Neuronal stem cell (in vitro differentiated cells): ENCODE results near the gene ACSS2.
A peak's percentile ranks its signal among the peaks of the same experiment; 100 is the strongest.
"Not testable (repeated sequence)": the region's sequence is repeated elsewhere in the genome, so short reads cannot be mapped to it uniquely, and the experiment has no call there.

Experiments used
- DNase-seq: peaks from one replicate; pipeline ENCODE4 v3.0.0-alpha.2; 2013; ENCODE audit warnings: low spot score
- H2AFZ ChIP-seq: one replicate; pipeline ENCODE4 v1.6.1; 2013; ENCODE audit warnings: mild to moderate bottlenecking, low read length, inconsistent platforms
- H2AK5ac ChIP-seq: 2 replicates; pipeline ENCODE4 v1.6.1; 2013; ENCODE audit warnings: low read depth, mild to moderate bottlenecking, inconsistent platforms, low read length, moderate library complexity, mixed read lengths
- H2BK120ac ChIP-seq: 2 replicates; pipeline ENCODE4 v1.6.1; 2013; ENCODE audit warnings: low read depth, mild to moderate bottlenecking, inconsistent platforms, low read length, moderate library complexity, mixed read lengths
- H2BK12ac ChIP-seq: one replicate; pipeline ENCODE4 v1.6.1; 2013; ENCODE audit warnings: low read length, inconsistent platforms
- H2BK15ac ChIP-seq: 2 replicates; pipeline ENCODE4 v1.6.1; 2013; ENCODE audit warnings: mild to moderate bottlenecking, low read length, inconsistent platforms, mixed read lengths
- H2BK5ac ChIP-seq: one replicate; pipeline ENCODE4 v1.6.1; 2013; ENCODE audit warnings: inconsistent platforms, mild to moderate bottlenecking, low read length, moderate library complexity
- H3K14ac ChIP-seq: one replicate; pipeline ENCODE4 v1.6.1; 2013; ENCODE audit warnings: low read length, inconsistent platforms
- H3K18ac ChIP-seq: 2 replicates; pipeline ENCODE4 v1.6.1; 2013; ENCODE audit warnings: low read length, inconsistent platforms
- H3K23ac ChIP-seq: 2 replicates; pipeline ENCODE4 v1.6.1; 2013; ENCODE audit warnings: low read depth, mild to moderate bottlenecking, mixed read lengths, low read length, inconsistent platforms; ENCODE audit not compliant: poor library complexity
- H3K27ac ChIP-seq: replicated peaks from 3 replicates; pipeline ENCODE4 v1.5.1; 2013; ENCODE audit warnings: low read length, inconsistent platforms
- H3K27me3 ChIP-seq, 3 experiments: 2 replicates each; pipeline ENCODE4 v1.6.1; 2013; ENCODE audit warnings: low read length in 3 of 3, mild to moderate bottlenecking in 2 of 3, inconsistent platforms in 1 of 3, low read depth in 1 of 3, mixed read lengths in 1 of 3, moderate library complexity in 1 of 3; ENCODE audit not compliant: control insufficient read depth in 3 of 3, insufficient read depth in 3 of 3
- H3K36me3 ChIP-seq, 2 donors: replicated peaks in 1 of 2; 2 replicates each; pipeline ENCODE4 v1.6.1; 2013; ENCODE audit warnings: low read length in 2 of 2; ENCODE audit not compliant: control insufficient read depth in 2 of 2, insufficient read depth in 2 of 2
- H3K4ac ChIP-seq: 2 replicates; pipeline ENCODE4 v1.6.1; 2013; ENCODE audit warnings: inconsistent platforms, mild to moderate bottlenecking, low read length, moderate library complexity
- H3K4me1 ChIP-seq, 2 donors: 1 replicate in 1 of 2; 2 replicates in 1 of 2; pipeline ENCODE4 v1.6.1; 2013; ENCODE audit warnings: low read length in 2 of 2, low read depth in 1 of 2; ENCODE audit not compliant: control insufficient read depth in 2 of 2, insufficient read depth in 1 of 2
- H3K4me2 ChIP-seq: one replicate; pipeline ENCODE4 v1.6.1; 2013; ENCODE audit warnings: mild to moderate bottlenecking, low read length, inconsistent platforms; ENCODE audit not compliant: insufficient read depth, poor library complexity, severe bottlenecking
- H3K4me3 ChIP-seq, 2 donors: 2 replicates each; pipeline ENCODE4 v1.5.1; 2013; ENCODE audit warnings: low read length in 2 of 2, mild to moderate bottlenecking in 2 of 2, inconsistent platforms in 1 of 2, moderate library complexity in 1 of 2
- H3K79me1 ChIP-seq: one replicate; pipeline ENCODE4 v1.6.1; 2013; ENCODE audit warnings: low read depth, mild to moderate bottlenecking, inconsistent platforms, low read length, moderate library complexity
- H3K9ac ChIP-seq: one replicate; pipeline ENCODE4 v1.6.1; 2013; ENCODE audit warnings: mild to moderate bottlenecking, low read depth, low read length, inconsistent platforms; ENCODE audit not compliant: poor library complexity
- H3K9me3 ChIP-seq, 2 donors: replicated peaks in 1 of 2; 2 replicates each; pipeline versions ENCODE3 to v1.6.1; 2013; ENCODE audit warnings: low read length in 2 of 2, mild to moderate bottlenecking in 2 of 2, inconsistent platforms in 1 of 2, low read depth in 1 of 2, mixed read lengths in 1 of 2, moderate library complexity in 1 of 2; ENCODE audit not compliant: control insufficient read depth in 2 of 2, insufficient read depth in 1 of 2
- H4K8ac ChIP-seq: one replicate; pipeline ENCODE4 v1.6.1; 2013; ENCODE audit warnings: low read depth, mild to moderate bottlenecking, inconsistent platforms, low read length, moderate library complexity
- H4K91ac ChIP-seq: one replicate; pipeline ENCODE4 v1.6.1; 2013; ENCODE audit warnings: low read length, low read depth, mild to moderate bottlenecking, inconsistent platforms; ENCODE audit not compliant: poor library complexity
- WGBS, 2 donors: extraction: QIAGEN DNeasy Blood & Tissue Kit; methylation state at CpG; one replicate each; pipeline ENCODE4 v1.1.7; 2013; ENCODE audit warnings: missing lambda C conversion rate in 2 of 2, mixed read lengths in 1 of 2; ENCODE audit not compliant: insufficient read length in 2 of 2, insufficient replicate concordance in 1 of 2; ENCODE audit errors: extremely low coverage in 2 of 2; 5-methylcytosine and 5-hydroxymethylcytosine counted together

Gene ACSS2

DNA sequence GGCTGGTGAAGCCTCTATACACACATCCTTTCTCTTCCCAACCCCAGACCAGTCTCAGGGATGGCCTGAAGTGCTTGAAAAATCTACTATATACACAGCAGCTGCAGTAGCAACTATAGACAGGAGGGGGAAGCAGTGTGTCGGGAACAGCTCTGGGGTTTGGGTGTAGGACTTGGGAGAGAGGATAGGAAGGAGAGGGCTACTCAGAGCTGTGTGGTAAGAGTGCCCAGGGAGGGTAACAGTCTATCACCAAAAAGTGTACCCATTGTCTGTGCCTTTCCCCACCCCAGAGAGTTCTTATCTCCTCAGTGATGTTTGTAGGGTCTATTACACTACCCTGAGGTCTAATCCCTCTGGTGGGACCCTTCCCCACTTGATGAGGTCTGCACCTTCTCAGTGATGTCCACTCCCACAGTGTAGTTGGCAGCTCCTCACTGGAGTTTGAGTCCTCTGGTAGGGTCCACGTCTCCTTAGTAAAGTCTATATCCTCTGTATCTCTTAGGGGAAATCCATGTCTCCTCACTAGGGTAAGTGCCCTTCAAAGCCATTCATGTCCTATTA is 2.2 kb upstream of the ACSS2 start:
- Histone ChIP-seq H2BK12ac (no peak overlapping the region), H3K4me1 (peaks cover 14 to 18% of the 10 kb centered on the region in 2 donors), H3K4me3 (no peak overlapping the region), H4K8ac (no peak overlapping the region), H3K9me3 (no peaks in the 10 kb centered on the region), H3K4ac (no peak overlapping the region), H3K27me3 (peaks cover 0 to 6% (median 0%) of the 10 kb centered on the region in 3 experiments), H3K23ac (no peak overlapping the region), H3K18ac (no peak overlapping the region), H3K27ac (no peak overlapping the region), H3K36me3 (peaks cover 0 to 14% of the 10 kb centered on the region in 2 donors), H3K9ac (no peak overlapping the region), H2BK15ac (no peak overlapping the region), H2AK5ac (no peak overlapping the region), H2BK120ac (no peak overlapping the region), H3K14ac (no peak overlapping the region), H3K79me1 (no peaks in the 10 kb centered on the region), H4K91ac (no peak overlapping the region), H2BK5ac (no peak overlapping the region), H3K4me2 (no peak overlapping the region), H2AFZ (no peak overlapping the region)
- WGBS, 2 donors, result no CpG with 5 or more reads among the region's 2 CpGs
- DNase-seq, result peak; percentile 56

DNA sequence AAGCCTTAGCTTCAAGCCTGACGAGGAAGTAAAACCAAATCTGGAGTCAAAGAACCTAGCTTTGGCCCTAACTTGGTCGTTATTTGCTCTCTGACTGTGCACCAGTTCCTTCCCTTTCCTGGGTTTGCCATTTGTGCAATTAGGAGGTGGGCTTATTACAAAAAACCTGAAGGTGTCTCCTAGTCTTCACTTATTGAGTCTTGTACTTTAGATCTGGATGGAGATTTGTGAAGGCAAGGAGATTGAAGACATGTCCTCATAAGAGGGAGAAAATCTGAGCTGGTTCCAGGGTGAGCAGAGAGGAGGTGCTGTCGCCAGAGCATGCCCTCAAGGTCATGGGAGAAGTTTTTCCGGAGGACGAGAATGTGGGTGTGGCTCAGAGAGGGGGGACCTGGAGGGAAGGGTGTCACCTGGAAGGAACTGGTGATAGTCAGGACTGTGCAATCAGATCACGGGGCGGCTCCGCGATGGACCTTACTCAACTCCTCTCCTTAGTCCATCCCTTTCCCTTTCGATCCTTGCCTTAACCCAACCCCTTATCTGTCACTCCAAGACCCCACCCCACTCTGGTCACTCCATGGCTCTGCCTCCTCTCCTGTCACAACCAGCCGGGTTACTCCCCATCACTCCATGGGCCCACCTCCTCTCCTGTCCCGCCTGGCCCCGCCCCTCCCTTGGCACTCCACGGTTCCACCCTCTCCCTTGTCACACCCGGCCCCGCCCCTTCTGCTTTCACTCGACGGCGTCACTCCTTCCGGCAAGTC is 588 bp upstream of the ACSS2 start:
- Histone ChIP-seq H3K27ac (peak overlapping the region; percentile 14), H2AFZ (peak overlapping the region; percentile 96), H2BK5ac (no peak overlapping the region), H3K9me3 (no peaks in the 10 kb centered on the region), H3K4me1 (peaks cover 14 to 18% of the 10 kb centered on the region in 2 donors), H3K4me2 (peak overlapping the region; percentile 34), H3K36me3 (peaks cover 0 to 4% of the 10 kb centered on the region in 2 donors), H3K27me3 (peaks cover 0 to 6% (median 0%) of the 10 kb centered on the region in 3 experiments), H3K23ac (no peak overlapping the region), H3K9ac (no peak overlapping the region), H3K79me1 (no peaks in the 10 kb centered on the region), H3K4me3 (peak overlapping the region; percentile 57 to 61), H3K14ac (no peak overlapping the region), H3K4ac (no peak overlapping the region), H3K18ac (no peak overlapping the region), H2BK15ac (no peak overlapping the region), H4K91ac (no peak overlapping the region), H2BK12ac (no peak overlapping the region), H4K8ac (no peak overlapping the region), H2AK5ac (no peak overlapping the region), H2BK120ac (no peak overlapping the region)
- WGBS, 2 donors, result no CpG with 5 or more reads among the region's 20 CpGs
- no peak for DNase-seq

DNA sequence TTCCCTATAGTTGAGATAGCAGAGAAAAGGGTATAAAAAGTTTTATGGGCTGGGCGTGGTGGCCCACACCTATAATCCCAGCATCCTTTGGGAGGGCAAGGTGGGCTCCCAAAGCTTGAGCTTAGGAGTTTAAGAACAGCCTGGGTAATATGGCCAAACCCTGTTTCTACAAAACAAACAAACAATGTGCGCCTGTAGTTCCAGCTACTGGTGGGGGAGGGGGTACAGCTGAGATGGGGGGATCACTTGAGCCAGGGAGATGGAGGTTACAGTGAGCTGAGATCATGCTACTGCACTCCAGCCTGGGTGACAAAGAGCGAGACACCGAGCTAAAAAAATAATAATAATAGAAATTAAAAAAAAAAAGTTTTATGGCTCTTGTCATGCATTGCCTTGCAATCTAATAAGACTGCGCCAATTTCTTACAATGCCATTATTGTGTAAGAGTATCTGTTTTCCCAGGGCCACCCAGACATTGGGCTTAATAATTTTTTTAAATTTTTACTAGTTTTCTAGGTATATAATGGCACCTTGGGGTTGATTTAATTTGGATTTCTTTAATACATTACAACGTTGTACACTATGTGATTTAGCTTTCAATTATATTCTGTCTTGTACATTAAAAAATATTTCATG is 3.9 kb downstream of the ACSS2 start:
- WGBS, 2 donors, result no CpG with 5 or more reads among the region's 6 CpGs
- H3K4me3 ChIP-seq, result no peak overlapping the region

DNA sequence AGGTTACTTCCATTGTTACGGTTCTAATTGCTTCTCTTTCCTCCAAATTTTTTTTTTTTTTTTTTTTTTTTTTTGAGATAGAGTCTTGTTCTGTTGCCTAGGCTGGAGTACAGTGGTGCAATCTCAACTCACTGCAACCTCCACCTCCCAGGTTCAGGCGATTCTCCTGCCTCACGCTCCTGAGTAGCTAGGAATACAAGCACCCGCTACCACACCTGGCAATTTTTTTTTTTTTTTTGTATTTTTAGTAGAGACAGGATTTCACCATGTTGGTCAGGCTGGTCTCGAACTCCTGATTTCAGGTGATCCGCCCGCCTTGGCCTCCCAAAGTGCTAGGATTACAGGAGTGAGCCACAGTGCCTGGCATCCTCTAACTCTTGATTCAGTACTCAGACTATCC is 4.6 kb downstream of the ACSS2 start:
- H3K27ac ChIP-seq, H3K18ac ChIP-seq: not testable (repeated sequence)

More for the DNA sequence above, 3.9 kb downstream of the ACSS2 start:
- Histone ChIP-seq H3K18ac (no peak overlapping the region), H3K9me3 (no peaks in the 10 kb centered on the region), H2AK5ac (no peak overlapping the region), H2BK120ac (no peak overlapping the region), H3K14ac (no peak overlapping the region), H4K91ac (no peak overlapping the region), H3K79me1 (no peaks in the 10 kb centered on the region), H2BK5ac (no peak overlapping the region), H3K9ac (no peak overlapping the region), H3K36me3 (peaks cover 3 to 27% of the 10 kb centered on the region in 2 donors), H4K8ac (no peak overlapping the region), H3K4ac (no peak overlapping the region), H3K23ac (no peak overlapping the region), H3K4me1 (peaks cover 3 to 4% of the 10 kb centered on the region in 2 donors), H3K27me3 (peaks cover 0 to 6% (median 0%) of the 10 kb centered on the region in 3 experiments), H2BK12ac (no peak overlapping the region), H2BK15ac (no peak overlapping the region), H2AFZ (no peak overlapping the region), H3K4me2 (no peak overlapping the region), H3K27ac (no peak overlapping the region)
- DNase-seq, result no peak

More for the DNA sequence above, 4.6 kb downstream of the ACSS2 start:
- not testable (repeated sequence) for H3K23ac ChIP-seq, H3K14ac ChIP-seq, H4K8ac ChIP-seq, H2AFZ ChIP-seq, DNase-seq, H3K9ac ChIP-seq, H3K4ac ChIP-seq, H3K9me3 ChIP-seq, H3K27me3 ChIP-seq, H3K4me2 ChIP-seq, H2BK15ac ChIP-seq, H2AK5ac ChIP-seq, H4K91ac ChIP-seq, H3K79me1 ChIP-seq, H2BK5ac ChIP-seq, H3K4me3 ChIP-seq, H3K4me1 ChIP-seq, H2BK12ac ChIP-seq, H2BK120ac ChIP-seq
- peaks cover 3 to 33% of the 10 kb centered on the region in 2 donors for H3K36me3 ChIP-seq
- WGBS, 2 donors, result no CpG with 5 or more reads among the region's 7 CpGs
